ENCODE results near the gene TECTA. TPM values are rescaled to one million over a fixed set of nuclear protein-coding genes. Genes with fewer than 3 reads are reported as not detected.

The TECTA gene
- total RNA-seq, 6 experiments from 2014 or later, result 0.11 to 0.40 (median 0.16) TPM

DNA sequence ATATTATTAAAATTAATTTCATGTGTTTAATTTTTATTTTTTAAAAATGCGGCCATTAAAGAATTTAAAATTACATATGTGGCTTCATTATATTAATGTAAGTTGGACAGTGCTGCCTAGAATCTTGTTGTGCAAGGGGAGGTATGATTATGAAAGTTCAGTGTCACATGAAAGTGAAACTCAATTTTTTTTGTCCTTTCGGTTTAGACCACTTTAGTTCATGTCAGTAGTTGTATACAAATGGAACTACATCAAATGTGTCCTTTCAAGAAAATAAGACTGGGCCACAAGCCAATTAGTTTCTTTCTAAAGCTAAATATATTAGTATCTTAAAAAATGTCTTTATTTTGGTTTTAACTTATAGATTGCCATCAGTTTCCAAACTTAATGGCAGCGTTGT is 41.4 kb upstream of the TECTA start:
- Mint-ChIP-seq H3K9me3 (no peaks in the 10 kb centered on the region), H3K36me3 (ENCODE audit: low read depth) (peaks cover 19% of the 10 kb centered on the region), H3K27me3 (ENCODE audit: insufficient read depth) (no peaks in the 10 kb centered on the region), H3K27ac (no peak overlapping the region), H3K4me1 (ENCODE audit: low read depth) (no peaks in the 10 kb centered on the region), H3K4me3 (no peak overlapping the region)
- no peak for DNase-seq
- no peak for TF ChIP-seq CTCF (IDR thresholded peaks at IDR 0.05)

GRCh38 chr11:121063728-121064127 is 37.3 kb upstream of the TECTA start:
- no peak overlapping the region for H3K27ac Mint-ChIP-seq
- H3K27me3 Mint-ChIP-seq (ENCODE audit: insufficient read depth), result no peaks in the 10 kb centered on the region
- peak; percentile 74 for TF ChIP-seq CTCF (IDR thresholded peaks at IDR 0.05)
- H3K4me3 Mint-ChIP-seq, result no peak overlapping the region
- H3K9me3 Mint-ChIP-seq, result no peaks in the 10 kb centered on the region
- DNase-seq, result peak; percentile 3
- H3K4me1 Mint-ChIP-seq (ENCODE audit: low read depth), result no peaks in the 10 kb centered on the region
- H3K36me3 Mint-ChIP-seq (ENCODE audit: low read depth), result peaks cover 17% of the 10 kb centered on the region

DNA sequence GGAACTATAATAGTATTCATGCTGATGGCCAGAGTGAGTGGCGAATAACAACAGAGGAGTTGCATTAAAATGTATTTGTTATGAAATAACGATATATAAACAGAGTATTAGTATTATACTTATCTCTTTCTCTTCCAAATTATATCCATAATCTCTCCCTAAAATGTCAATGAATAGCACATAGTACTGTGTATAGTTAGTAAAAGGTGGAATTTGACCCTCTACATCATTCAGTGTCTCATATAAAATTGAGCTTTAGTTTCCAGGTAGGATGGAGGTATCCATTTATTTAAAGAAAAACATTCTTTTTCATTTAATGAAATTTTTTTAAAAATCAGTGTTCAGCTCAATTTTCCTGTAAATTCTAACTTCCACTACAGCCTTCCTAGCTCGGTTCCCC is 34.4 kb upstream of the TECTA start:
- Mint-ChIP-seq H3K36me3 (ENCODE audit: low read depth) (peaks cover 30% of the 10 kb centered on the region), H3K27ac (no peak overlapping the region), H3K4me1 (ENCODE audit: low read depth) (peaks cover 11% of the 10 kb centered on the region), H3K9me3 (no peaks in the 10 kb centered on the region), H3K4me3 (no peak overlapping the region), H3K27me3 (ENCODE audit: insufficient read depth) (no peaks in the 10 kb centered on the region)
- no peak for DNase-seq
- no peak for TF ChIP-seq CTCF (IDR thresholded peaks at IDR 0.05)

- Mint-ChIP-seq H3K27me3 (ENCODE audit: insufficient read depth) (no peaks in the 10 kb centered on the region), H3K4me1 (ENCODE audit: low read depth) (peaks cover 13% of the 10 kb centered on the region), H3K27ac (no peak overlapping the region), H3K4me3 (no peak overlapping the region), H3K9me3 (no peaks in the 10 kb centered on the region), H3K36me3 (ENCODE audit: low read depth) (peaks cover 30% of the 10 kb centered on the region)
- no peak for DNase-seq
- no peak for TF ChIP-seq CTCF (IDR thresholded peaks at IDR 0.05)
These were observed 34.0 kb upstream of the TECTA start for GRCh38 chr11:121067026-121067425.

- H3K27ac Mint-ChIP-seq, result no peak overlapping the region
- no peak overlapping the region for H3K4me3 Mint-ChIP-seq
- peaks cover 30% of the 10 kb centered on the region for H3K36me3 Mint-ChIP-seq (ENCODE audit: low read depth)
- no peak for TF ChIP-seq CTCF (IDR thresholded peaks at IDR 0.05)
- no peak for DNase-seq
- H3K4me1 Mint-ChIP-seq (ENCODE audit: low read depth), result peaks cover 13% of the 10 kb centered on the region
- no peaks in the 10 kb centered on the region for H3K27me3 Mint-ChIP-seq (ENCODE audit: insufficient read depth)
- no peaks in the 10 kb centered on the region for H3K9me3 Mint-ChIP-seq
These were observed 33.6 kb upstream of the TECTA start for GRCh38 chr11:121067453-121067852.

All from HFFc6 (cell line).